Loucy (cell line): Measurements from ENCODE around the gene EEFSEC.

ENCODE experiments used
- CTCF ChIP-seq: fragments of 200-600 bp; sonication (generic); conservative IDR thresholded peaks from 2 replicates; pipeline ENCODE4 v1.5.1; 2014; ENCODE audit warnings: mild to moderate bottlenecking, antibody characterized with exemption, low read length
- EZH2phosphoT487 ChIP-seq: fragments of 200-600 bp; IDR thresholded peaks from 2 replicates; pipeline ENCODE4 v1.6.1; 2018; ENCODE audit warnings: antibody characterized with exemption, mild to moderate bottlenecking, moderate library complexity, borderline replicate concordance

- TF ChIP-seq CTCF, result no peak
- TF ChIP-seq EZH2phosphoT487, result no peak
Observed at GRCh38 chr3:128418900-128419299, 265.6 kb downstream of the EEFSEC start.
